Ovary (tissue), 3 donors: ENCODE measurements around the gene CALY.

Source experiments
- CTCF ChIP-seq, 3 donors: fragments of 450-650 bp in 2 of 3; fragments of 200-600 bp in 1 of 3; IDR thresholded peaks; one replicate each; pipeline versions ENCODE4 v1.5.1 to v1.8.0; 2016 to 2022; ENCODE audit warnings: antibody characterized with exemption in 3 of 3, mild to moderate bottlenecking in 1 of 3
- EP300 ChIP-seq: sonication (generic); formaldehyde crosslinking; IDR thresholded peaks from one replicate; pipeline ENCODE4 v1.6.1; 2017; ENCODE audit warnings: antibody characterized with exemption
- POLR2A ChIP-seq: fragments of 450-650 bp; IDR thresholded peaks from one replicate; pipeline ENCODE4 v1.6.1; 2017; ENCODE audit warnings: antibody characterized with exemption, mild to moderate bottlenecking, moderate library complexity
- donor health status: DM: no; HTN: no; CAD: no.

- no peak for TF ChIP-seq CTCF (IDR thresholded peaks at IDR 0.05)
- no peak for TF ChIP-seq EP300
- TF ChIP-seq POLR2A: no peak
Measured at GRCh38 chr10:133324198-133324792, 12.4 kb downstream of the CALY start.
